Activated CD4-positive, CD25-positive, alpha-beta regulatory T cell treated with anti-CD3 and anti-CD28 coated beads, Interleukin-2, amount 50 U/mL, for 24 hours (primary cell): ENCODE results near the gene PARL.

Experiments used
- ATAC-seq, 2 donors: fragments of 150-1000 bp; cut with Tn5 transposase; one replicate each; pipeline ENCODE4 v1.10.0; 2021; ENCODE audit warnings: mild to moderate bottlenecking in 1 of 2, moderate library complexity in 1 of 2

PARL gene, protein sequence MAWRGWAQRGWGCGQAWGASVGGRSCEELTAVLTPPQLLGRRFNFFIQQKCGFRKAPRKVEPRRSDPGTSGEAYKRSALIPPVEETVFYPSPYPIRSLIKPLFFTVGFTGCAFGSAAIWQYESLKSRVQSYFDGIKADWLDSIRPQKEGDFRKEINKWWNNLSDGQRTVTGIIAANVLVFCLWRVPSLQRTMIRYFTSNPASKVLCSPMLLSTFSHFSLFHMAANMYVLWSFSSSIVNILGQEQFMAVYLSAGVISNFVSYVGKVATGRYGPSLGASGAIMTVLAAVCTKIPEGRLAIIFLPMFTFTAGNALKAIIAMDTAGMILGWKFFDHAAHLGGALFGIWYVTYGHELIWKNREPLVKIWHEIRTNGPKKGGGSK

DNA sequence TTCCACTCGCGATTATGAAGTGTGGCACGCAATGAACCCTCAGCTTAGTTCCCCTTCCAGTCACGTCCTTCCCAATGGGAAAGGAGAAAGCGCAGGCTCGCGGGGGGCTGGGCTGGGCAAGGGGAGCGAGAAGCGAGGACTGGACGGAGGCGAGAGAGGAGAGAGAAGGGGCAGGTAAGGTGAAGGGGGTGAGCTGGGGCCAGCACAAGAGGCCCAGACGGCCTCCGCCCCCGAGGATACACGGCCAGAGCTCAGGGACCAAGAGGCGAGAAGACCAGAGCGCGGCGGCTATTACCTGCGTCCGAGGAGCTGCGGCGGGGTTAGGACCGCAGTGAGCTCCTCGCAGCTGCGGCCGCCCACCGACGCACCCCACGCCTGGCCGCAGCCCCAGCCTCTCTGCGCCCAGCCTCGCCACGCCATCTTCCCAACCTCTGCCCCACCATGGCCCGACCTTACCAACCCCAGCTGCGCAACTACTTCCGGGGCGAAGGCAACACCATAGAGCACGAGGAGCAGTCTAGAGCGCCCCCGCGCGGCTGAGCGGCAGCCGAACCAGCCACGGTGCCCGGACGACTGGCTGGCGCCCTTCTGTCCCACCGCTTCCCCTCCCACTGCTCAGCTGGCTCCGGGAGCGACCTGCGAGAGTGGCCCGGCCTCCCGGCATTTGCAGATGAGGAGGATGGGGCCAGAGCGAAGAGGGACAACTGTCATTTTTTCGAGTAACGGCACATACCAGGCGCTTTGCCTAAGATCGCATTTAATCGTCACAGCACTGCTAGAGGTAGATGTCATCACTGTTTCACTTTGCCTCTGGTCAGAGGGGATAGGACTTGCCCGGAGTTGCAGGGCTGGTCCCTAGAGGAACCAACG is at the start of gene PARL:
Gene PARL (minus strand): TSS at position 454 of the 870 bp plus-strand sequence. CDS start 34 bp downstream, at position 420.
- peak; percentile 100 for ATAC-seq

DNA sequence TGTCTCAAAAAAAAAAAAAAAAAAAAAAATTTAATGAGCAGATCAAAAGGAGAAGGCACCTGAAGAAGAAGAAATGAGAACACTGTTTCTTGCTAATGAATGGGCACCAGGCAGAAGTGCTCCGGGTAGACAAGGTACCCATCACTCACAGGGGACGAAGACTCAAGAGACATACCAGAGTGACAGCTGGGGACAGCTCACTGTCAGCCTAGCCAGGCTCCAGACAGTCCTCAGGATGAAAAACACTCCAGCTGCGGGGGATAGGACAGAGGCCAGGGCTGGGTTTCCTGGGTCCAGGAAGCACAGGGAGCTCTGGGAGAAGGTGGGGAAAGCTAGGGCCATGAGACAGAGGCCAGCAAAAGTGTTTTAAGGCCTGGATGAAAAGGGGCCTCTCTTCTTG is 48.5 kb upstream of the PARL start:
- ATAC-seq: no peak

DNA sequence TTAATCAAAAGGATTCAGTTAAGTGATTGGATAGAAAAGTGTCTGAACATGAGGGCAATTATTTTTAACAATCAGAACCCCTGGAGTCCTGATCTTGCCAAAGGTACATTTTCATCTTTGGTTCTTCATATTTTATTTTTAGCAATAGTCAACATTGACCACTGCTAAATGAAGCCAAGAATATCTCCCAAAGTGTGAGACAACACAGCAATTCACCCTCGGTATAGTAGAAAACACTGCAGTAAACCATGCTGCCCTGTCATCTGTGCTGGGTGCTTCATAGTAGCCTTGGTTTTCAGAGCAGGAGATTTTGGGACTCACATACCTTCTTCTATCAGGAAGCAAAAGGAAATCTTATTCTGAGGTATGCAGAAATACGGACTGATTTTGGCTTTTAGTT is 47.2 kb upstream of the PARL start:
- no peak for ATAC-seq

DNA sequence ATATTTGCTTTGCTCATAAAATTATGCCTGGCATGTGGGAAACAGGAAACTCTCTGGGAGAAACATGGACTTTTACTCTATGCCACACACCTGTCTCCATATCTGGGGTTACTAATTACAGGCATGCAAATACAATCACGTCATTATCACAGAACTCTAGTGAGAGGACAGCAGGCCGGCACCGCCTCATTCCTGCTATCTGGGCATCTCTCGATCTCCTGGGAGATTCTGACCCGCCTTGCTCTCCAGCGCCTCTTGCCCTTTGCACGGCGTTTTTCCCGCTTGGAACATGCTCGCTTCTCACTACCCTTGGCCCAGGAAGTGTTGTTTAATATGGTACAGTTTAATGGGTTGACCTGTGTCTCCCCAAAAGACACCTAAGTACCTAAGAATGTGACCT is 45.4 kb upstream of the PARL start:
- no peak for ATAC-seq

DNA sequence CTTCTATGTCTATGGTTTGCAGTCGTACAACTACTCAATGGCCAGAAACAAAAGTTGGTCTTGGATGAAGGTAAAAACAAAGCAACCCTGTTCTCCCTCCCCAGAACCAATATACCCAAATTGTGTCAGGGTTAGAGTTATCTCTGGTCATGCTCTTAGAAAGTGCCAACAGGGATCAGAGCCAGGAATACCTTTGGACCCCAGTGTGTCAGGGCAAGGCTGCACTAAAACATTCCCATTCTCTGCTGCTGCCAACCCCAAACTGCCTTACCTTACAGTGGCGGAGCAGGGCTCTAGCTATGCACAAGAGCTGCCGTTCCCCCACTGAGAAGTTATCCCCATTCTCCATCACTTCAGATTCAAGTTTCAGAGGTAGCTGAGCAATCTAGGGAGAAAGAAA is 42.4 kb upstream of the PARL start:
- no peak for ATAC-seq

DNA sequence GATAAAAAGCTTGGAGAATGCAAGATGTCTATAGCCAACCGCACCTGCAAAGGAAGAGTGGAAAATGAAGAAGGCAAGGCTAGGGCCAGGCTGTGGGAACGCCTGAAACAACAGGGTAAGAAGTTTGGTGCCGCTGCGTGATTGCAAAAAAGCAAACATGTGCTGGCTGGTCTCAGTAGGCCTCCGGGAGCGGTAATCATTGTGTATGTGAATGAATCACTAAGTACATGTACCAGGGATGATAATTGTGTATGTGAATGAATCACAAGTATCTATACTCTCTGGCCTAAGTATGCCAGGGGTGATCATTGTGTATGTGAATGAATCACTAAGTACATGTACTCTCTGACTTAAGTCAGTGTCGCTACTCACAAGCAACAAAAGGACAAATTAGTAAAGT is 40.3 kb upstream of the PARL start:
- no peak for ATAC-seq

DNA sequence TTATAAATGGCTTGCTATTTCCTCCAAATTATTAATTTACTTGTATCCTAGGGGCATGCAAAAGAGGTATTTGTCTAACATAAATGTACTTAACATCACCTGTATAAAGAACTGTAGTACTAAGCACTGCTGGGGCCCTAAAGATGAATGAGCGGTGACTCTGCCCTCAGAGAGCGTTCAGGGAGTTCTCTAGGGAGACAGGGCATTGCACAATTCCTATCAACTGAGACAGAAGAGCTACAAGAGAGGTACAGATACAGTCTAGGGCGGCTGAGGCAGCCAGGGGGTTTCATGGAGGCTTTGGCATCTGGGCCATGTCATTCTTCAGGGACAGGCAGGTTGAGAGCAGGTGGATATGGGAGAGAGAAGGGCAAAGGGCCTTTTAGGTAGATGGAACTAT is 39.9 kb upstream of the PARL start:
- ATAC-seq: no peak

DNA sequence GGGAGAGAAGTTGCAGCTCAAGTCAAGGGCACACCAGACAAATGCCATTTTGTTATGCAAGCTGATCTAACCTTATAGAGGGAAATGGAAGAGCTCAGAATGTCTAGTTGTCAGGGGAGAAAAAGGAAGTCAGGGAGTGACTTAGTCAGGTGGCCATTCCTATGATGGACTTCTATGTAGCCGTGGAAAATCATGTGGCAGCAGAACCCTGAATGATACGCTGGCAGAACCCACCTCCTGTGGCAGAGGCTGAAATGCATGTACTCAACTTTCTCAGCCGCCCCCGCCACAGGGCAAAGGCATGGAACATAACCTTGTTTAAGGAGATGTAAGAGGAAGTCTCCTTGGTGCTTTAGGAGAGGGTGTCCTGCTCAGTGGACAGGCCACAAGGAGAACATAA is 37.7 kb upstream of the PARL start:
- ATAC-seq: no peak

DNA sequence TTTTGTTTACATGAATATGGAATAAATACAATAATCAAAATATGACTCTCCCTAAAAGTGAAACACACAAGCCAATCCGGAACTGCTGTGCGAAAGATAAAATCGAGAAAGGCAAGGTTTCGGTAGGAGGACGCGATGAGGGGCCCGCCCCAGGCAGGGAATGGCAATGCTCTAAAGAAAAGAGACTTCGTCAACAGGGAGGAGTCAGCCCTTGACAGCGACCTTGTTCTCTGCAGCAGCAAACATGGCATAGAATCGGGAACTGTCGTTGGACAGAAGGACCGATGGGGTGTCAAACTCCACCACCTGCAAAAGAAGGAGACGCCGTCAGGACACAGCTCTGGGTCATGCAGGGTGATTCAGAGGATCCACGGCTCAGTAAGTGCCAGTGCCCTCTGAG is 36.4 kb upstream of the PARL start:
- ATAC-seq: no peak

DNA sequence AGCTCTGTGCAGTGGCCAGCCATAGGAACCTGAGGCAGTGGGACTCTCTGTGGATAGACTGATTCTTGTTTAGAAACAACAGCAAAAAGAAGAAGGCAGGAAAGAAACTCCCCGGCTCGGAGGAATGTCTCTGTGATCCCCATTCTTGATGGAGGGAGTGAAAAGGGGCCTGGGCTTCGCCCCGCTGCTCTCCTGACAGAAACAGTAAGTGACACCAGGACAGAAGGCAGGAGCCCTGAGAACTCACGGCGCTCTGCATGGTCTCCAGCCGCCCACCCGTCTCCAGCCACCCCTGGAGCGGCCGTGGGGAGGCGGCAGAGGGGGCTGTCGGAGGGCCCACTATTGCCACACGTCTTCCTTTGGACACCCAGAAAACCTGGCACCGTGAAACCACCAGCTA is 35.7 kb upstream of the PARL start:
- no peak for ATAC-seq

DNA sequence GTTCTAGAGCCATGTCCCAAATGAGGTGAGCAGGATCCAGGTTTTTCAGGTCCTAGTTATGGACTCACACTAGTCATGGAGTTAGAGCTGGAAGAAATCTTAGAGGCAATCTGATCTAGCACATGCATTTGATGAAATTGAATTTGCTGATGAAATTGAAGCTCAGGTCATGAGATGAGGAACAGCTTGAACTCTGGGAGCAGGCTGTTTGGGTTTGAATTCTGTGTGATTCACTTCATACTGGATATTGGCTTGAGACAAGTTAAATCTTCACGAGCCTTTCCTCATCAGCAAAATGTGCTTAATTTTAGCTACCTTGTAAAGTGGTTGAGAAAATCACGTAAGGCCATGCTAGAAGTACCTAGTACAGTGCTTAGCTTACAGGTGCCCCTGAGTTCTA is 33.5 kb upstream of the PARL start:
- ATAC-seq: no peak

DNA sequence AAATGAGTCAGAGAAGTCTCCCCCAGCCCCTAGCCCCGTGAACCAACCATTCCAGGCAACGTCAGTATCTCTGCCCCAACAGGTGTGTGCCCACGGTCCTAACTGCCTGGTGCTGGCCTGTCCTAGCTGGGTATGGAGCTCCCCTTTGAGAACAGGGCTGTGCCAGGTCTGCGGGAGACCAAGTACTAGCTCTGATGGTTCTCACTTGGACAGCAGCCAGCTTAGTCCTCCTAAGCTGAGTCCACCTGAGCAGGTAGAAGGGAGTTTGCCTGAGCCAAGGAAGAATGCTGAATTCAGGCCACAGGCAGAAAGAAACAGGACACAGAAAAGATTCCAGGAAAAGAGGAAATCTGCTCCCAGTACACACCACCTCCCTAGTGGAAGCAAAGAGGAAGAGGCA is 33.1 kb upstream of the PARL start:
- no peak for ATAC-seq

DNA sequence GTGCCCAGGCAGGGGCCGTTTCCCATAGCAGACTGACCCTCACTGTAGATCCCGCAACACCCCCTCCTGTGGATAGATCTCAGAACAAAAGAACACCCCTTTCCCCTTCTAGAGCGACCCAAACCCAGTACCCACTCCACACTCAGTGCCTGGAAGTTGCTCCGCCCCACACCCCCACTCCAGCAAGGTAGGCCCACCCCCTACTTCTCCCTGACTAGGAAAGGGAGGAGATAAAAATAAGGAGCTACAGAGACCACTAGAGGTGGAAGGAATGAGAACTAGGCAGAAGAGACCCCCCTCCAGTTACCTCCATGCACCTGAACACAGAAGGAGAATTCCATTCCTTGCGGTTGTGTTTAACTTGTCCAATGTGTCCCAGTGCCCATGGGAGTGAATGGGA is 30.2 kb upstream of the PARL start:
- ATAC-seq: no peak

DNA sequence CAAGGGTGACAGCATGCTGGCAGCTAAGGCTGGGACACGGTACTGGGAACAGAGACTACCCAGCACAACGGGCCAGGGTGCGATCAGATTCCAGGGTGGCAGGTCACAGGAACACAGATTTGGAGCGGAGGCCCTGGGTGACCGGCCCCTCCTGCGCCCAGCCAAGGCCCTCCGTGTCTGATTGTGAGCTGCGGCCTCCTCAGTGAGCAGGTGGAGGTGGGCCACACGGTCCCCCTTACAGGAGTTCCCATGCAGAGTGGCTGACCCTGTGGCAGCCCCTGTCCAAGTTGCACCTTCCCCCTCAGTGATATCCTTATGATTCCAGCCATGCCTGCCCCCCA is 28.9 kb upstream of the PARL start:
- no peak for ATAC-seq

DNA sequence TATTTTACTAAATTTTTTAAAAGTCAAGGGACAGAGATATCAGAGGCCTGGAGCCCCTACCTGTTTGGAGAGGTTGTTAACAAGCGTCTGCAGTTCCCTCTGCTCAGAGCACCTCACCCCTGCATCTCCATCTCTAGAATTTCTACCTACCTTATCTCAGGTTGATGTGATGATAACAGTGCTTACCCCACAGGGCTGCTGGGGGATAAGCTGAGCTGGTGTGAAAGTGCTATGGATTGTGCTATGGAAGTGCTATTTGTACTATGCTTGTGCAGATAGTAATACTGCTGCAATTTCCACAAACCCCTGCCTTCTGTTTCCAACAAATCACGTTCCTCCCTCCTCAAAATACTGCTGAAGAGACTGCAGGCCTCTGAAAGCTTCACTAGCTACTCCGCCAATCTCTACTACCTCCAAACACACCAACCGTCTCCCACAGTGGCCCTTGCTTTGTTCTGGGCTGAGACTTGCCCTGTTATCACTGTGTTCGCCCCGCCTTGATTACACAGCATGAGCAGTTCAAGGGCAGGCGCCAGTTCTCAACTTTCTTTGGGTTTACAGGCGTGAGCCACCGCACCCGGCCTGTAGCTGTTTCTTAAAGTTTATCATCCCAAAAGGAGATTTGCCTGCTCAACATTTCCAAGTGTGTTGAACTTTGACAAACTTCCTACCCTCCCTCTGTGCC is 28.4 kb upstream of the PARL start:
- ATAC-seq: no peak

DNA sequence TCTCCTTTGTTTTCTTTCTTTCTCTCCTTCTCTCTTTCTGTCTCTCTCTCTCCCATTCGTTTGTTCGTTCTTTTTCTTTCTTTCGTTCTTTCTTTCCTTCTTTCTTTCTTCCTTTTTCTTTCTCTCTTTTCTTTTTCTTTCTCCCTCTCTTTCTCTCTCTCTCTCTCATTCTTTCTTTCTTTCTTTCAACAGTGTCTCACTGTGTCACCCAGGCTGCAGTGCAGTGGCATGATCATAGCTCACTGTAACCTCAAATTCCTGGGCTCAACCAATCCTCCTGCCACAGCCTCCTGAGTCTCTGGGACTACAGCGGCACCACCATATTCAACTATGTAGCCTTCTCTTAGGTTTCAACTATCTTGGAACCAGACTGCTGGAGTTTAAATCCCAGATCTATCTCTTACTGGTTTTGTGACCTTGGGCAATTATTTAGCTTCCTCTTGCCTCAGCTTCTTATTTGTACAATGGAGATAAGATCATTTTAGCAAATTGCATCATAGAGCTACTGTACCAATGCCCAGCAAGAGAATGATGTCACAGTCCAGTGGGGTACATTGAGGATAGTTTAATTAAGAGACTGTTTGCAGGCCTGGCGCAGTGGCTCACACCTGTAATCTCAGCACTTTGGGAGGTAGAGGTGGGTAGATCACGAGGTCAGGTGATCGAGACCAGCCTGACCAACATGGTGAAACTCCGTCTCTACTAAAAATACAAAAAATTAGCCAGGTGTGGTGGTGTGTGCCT is 27.3 kb upstream of the PARL start:
- no peak for ATAC-seq

DNA sequence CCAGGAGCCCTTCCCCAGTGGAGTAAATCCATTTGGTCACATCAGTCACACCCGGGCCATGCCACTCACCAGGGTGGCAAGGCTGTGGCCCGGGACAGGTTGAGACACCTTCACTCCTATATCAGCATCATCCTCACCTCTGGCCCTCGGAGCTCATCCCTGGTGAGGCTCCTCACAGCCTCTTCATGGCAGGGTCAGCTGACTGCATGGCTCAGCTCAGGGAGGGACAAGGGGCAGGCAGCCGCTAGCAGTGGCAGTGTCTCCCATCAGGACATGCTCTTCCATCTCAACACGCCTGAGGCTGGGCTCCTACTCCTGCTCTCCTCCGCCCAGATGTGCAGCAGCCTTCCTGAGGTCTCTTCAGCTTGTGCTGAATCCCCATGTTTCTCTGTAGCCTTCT is 26.4 kb upstream of the PARL start:
- ATAC-seq: no peak

DNA sequence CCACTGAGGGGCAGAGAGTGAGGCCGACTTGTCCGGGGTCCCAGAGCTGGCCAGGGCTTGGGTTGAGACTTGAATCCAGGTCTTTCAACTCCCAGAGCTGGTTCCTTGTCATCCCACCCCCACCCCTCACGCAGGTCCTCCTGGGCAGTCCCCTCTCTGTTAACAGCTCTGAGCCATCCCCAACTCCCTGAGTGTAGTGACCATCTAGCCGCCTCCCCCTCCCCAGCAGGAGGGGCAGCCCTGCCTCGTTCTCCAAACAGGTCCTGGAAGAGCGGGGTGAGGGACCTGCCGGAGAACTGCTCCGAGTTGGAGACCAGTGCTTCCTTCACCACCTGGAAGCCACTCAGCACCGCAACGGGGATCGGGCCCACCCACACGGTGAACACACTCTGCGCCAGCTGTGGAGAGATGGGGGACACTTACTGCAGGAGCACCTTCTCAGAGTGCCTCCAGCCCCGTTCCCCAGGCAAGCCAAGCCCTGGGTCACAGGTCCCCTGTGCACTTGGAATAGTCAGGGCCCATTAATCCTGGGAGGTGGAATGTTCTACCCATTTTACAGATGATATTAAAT is 24.4 kb upstream of the PARL start:
- ATAC-seq: no peak

DNA sequence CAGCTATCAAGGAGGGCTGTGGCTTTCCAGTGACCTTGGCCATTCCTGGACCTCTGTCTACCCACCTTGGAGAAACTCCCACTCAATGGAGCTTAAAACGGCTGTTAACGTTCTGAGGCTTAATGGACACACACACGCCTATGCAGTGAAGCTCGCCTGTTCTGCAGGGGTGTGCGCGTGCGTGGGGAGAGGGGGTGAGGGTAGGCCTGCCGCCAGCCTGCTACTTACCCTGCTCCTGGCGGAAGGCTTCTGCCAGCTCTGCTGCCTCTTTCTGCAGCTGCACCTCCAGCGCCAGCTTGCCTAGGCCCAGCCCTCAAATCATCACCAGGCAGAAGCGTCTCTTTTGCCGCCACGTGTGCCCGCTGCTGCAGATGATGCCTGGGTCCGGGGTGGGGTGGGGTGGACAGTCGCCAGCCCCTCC is 23.2 kb upstream of the PARL start:
- ATAC-seq: no peak

DNA sequence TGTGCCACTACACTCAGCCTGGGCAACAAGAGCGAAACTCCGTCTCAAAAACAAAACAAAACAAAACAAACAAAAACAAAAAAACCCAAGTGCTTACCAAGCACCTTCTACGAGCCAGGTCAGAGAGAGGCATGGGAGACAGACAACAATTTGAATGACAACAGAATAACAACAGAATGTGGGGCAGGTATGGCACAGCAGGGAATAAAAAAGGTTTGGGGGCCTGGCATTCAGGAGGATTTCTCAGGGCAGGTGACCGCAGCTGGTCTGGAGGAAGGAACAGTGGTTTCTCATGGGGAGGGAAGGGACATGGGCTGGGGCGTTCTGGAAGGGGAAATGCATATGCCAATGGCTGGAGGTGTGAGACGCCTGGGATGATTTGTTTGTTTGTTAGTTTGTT is 22.5 kb upstream of the PARL start:
- ATAC-seq: no peak

DNA sequence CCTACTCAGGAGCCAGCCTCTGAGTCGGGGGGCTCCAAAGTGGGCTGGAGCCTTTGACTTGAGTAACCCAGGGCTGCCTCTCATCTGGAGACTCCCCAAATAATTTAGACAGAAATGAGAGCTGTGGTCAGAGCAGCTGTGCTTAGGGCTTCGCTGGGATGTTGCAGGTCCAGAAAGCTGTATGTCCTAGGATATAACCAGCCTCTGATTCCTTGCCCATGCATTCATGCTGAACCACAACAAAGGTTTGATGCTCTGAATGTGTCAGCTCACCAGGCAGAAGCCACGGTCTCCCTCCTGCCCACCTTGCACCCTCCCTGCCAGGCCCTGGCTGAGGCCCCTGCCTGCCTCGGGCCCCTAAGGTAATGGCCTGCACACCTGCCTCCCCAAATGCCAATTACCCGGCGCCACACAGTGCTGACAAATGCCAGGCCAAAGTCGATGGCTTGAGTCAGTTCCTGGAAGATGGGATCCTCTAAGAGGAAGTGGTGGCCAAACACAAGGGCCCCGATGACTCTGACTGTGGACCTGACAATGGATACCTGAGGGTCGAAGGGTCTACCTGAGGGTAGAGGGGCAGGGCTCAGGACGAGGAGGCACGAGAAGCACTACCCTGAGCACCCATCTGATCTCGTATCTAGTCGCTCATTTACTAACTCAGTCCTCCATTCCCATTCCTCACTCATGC is 21.7 kb upstream of the PARL start:
- no peak for ATAC-seq
